ENCODE measurements around the gene JMJD7. TPM values are rescaled to one million over a fixed set of nuclear protein-coding genes. Genes with fewer than 3 reads are reported as not detected.

JMJD7 gene
- total RNA-seq, 1 donor from 2014 or later: 35.4 TPM

DNA sequence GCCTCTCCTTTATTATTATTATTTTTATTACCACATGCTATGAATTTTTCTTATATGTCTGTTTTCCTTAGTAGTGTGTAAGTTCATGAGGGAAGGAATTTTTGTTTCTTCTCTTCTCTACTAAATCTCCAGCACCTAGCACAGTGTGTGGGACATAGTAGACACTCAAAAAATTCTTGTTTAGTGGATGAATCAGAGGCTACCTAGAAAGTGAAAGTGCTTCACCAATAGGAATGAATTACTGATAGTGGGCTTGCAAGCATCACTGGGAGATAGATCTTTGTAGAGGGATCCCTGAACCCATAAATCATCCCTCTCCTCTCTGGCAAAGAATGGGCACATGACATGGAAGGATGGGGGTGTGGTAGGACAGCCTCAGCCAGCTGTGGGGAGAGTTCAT is 57.4 kb downstream of the JMJD7 start:
- ATAC-seq: no peak

DNA sequence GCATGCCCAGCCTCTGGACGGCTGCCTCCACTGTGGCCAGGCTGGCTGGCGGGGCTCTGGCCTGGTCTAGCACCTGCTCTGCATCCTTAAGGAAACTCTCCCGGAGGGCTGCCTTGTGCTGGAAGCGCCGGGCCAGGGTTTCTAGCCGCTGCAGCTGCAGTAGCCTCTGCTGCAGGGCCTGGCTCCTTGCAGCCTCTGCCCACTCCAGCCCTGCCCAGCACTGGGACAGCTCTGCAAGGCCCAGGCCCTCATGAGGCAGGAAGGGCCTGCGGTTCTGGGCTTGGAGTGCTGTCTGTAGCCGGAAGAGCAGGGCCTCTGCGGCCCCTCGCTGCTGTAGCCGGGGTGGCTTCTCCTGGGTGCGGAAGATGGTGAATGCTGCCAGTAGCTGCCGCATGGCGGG is 57.9 kb downstream of the JMJD7 start:
- no peak for ATAC-seq

DNA sequence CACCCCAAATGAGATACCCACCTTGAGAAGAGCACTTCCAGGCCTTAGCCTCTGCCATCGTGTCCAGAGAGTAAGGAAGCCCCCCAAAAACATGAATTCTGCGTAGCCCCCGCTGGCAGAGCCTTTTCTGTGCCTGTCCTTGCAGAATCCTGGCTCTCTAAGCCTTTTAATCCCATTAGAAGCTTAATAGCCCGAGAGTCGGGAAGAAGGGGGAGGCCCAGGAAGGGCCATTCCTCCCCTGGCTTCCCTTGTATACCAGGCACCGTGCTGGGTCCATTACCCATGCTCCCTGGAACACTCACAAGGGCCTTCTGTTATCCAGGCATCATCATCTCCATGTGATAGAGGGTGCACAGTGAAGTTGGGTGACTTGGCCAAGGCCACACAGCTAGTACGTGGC is 58.8 kb downstream of the JMJD7 start:
- ATAC-seq: no peak

DNA sequence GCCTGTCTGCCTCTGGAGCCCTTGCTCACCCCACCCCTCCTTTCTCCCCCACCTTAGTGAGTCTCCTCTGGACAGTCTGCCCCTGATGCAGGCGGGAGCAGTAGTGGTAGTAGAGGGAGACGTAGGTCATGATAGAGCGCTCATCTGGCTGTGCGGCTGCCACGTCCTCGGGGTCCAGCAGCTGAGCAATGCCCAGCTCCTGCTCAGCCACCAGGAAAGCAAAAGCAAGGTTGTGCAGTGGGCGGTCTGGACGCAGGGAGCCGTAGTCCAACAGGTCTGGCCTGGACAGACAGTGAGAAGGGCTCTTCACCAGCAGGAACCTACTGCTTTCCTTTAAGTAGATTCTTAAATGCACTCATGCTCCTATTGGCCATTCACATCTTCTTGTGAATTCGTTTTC is 59.3 kb downstream of the JMJD7 start:
- no peak for ATAC-seq

Other genes with a start within 250 kb of the JMJD7 start
- gene MGA, start 167.7 kb upstream of the JMJD7 start, total RNA-seq: 18.2 TPM
- 26.1 TPM for gene MAPKBP1, start 53.6 kb upstream of the JMJD7 start, total RNA-seq
- gene PLA2G4B, start 10.8 kb downstream of the JMJD7 start, total RNA-seq: 23.6 TPM
- gene SPTBN5, start 66.0 kb downstream of the JMJD7 start, total RNA-seq: 2.1 TPM
- 32.0 TPM for gene EHD4, start 144.5 kb downstream of the JMJD7 start, total RNA-seq
- gene PLA2G4E, start 192.9 kb downstream of the JMJD7 start, total RNA-seq: 18.1 TPM

Data from esophagus mucosa (tissue), 1 donor.